ENCODE data around the gene HOXA11.

The HOXA11 gene

GRCh38 chr7:27164367-27165088, 20.5 kb downstream of the HOXA11 start:
- Mint-ChIP-seq H3K27me3 (peaks cover 89% of the 10 kb centered on the region), H3K4me1 (ENCODE audit: low read depth) (peaks cover 37% of the 10 kb centered on the region), H3K27ac (peak overlapping the region; percentile 59), H3K36me3 (ENCODE audit: low read depth) (no peaks in the 10 kb centered on the region), H3K9me3 (no peaks in the 10 kb centered on the region), H3K4me3 (peak overlapping the region; percentile 20)
- peak; percentile 53 for DNase-seq

- H3K27ac Mint-ChIP-seq: peak overlapping the region; percentile 3
- H3K4me3 Mint-ChIP-seq: no peak overlapping the region
- H3K36me3 Mint-ChIP-seq (ENCODE audit: low read depth): no peaks in the 10 kb centered on the region
- no peaks in the 10 kb centered on the region for H3K9me3 Mint-ChIP-seq
- peaks cover 37% of the 10 kb centered on the region for H3K4me1 Mint-ChIP-seq (ENCODE audit: low read depth)
- H3K27me3 Mint-ChIP-seq: peaks cover 89% of the 10 kb centered on the region
- DNase-seq: no peak
These were observed 21.0 kb downstream of the HOXA11 start for GRCh38 chr7:27164045-27164366.

GRCh38 chr7:27163288-27164044, 21.6 kb downstream of the HOXA11 start:
- H3K36me3 Mint-ChIP-seq (ENCODE audit: low read depth): no peaks in the 10 kb centered on the region
- H3K27me3 Mint-ChIP-seq: peaks cover 89% of the 10 kb centered on the region
- no peaks in the 10 kb centered on the region for H3K9me3 Mint-ChIP-seq
- no peak overlapping the region for H3K4me3 Mint-ChIP-seq
- peak; percentile 30 for DNase-seq
- no peak overlapping the region for H3K27ac Mint-ChIP-seq
- peaks cover 35% of the 10 kb centered on the region for H3K4me1 Mint-ChIP-seq (ENCODE audit: low read depth)

GRCh38 chr7:27162561-27163287, 22.3 kb downstream of the HOXA11 start:
- Mint-ChIP-seq H3K27me3 (peaks cover 89% of the 10 kb centered on the region), H3K27ac (no peak overlapping the region), H3K36me3 (ENCODE audit: low read depth) (no peaks in the 10 kb centered on the region), H3K4me1 (ENCODE audit: low read depth) (peaks cover 37% of the 10 kb centered on the region), H3K9me3 (no peaks in the 10 kb centered on the region), H3K4me3 (no peak overlapping the region)
- DNase-seq: no peak

- no peak overlapping the region for H3K4me3 Mint-ChIP-seq
These were observed 23.1 kb downstream of the HOXA11 start for GRCh38 chr7:27161721-27162560.

GRCh38 chr7:27161214-27161720, 23.8 kb downstream of the HOXA11 start:
- H3K4me3 Mint-ChIP-seq: peak overlapping the region; percentile 69
- no peaks in the 10 kb centered on the region for H3K36me3 Mint-ChIP-seq (ENCODE audit: low read depth)
- no peak overlapping the region for H3K27ac Mint-ChIP-seq
- no peaks in the 10 kb centered on the region for H3K9me3 Mint-ChIP-seq
- peaks cover 88% of the 10 kb centered on the region for H3K27me3 Mint-ChIP-seq
- peaks cover 38% of the 10 kb centered on the region for H3K4me1 Mint-ChIP-seq (ENCODE audit: low read depth)
- DNase-seq: no peak

More at GRCh38 chr7:27161721-27162560, 23.1 kb downstream of the HOXA11 start:
- Mint-ChIP-seq H3K4me1 (ENCODE audit: low read depth) (peaks cover 37% of the 10 kb centered on the region), H3K36me3 (ENCODE audit: low read depth) (no peaks in the 10 kb centered on the region), H3K27ac (no peak overlapping the region), H3K9me3 (no peaks in the 10 kb centered on the region), H3K27me3 (peaks cover 89% of the 10 kb centered on the region)
- peak; percentile 31 for DNase-seq

GRCh38 chr7:27160546-27161213, 24.4 kb downstream of the HOXA11 start:
- no peaks in the 10 kb centered on the region for H3K36me3 Mint-ChIP-seq (ENCODE audit: low read depth)
- H3K4me3 Mint-ChIP-seq: peak overlapping the region; percentile 69
- peaks cover 89% of the 10 kb centered on the region for H3K27me3 Mint-ChIP-seq
- DNase-seq: peak; percentile 92
- peaks cover 38% of the 10 kb centered on the region for H3K4me1 Mint-ChIP-seq (ENCODE audit: low read depth)
- no peaks in the 10 kb centered on the region for H3K9me3 Mint-ChIP-seq
- H3K27ac Mint-ChIP-seq: no peak overlapping the region

- H3K4me3 Mint-ChIP-seq: peak overlapping the region; percentile 56
- H3K27ac Mint-ChIP-seq: no peak overlapping the region
- DNase-seq: peak; percentile 60
- no peaks in the 10 kb centered on the region for H3K9me3 Mint-ChIP-seq
- H3K4me1 Mint-ChIP-seq (ENCODE audit: low read depth): peaks cover 40% of the 10 kb centered on the region
- peaks cover 90% of the 10 kb centered on the region for H3K27me3 Mint-ChIP-seq
- no peaks in the 10 kb centered on the region for H3K36me3 Mint-ChIP-seq (ENCODE audit: low read depth)
These were observed 24.9 kb downstream of the HOXA11 start for GRCh38 chr7:27160145-27160545.

- Mint-ChIP-seq H3K9me3 (no peaks in the 10 kb centered on the region), H3K4me1 (ENCODE audit: low read depth) (peaks cover 43% of the 10 kb centered on the region), H3K36me3 (ENCODE audit: low read depth) (no peaks in the 10 kb centered on the region), H3K4me3 (peak overlapping the region; percentile 15), H3K27me3 (peaks cover 92% of the 10 kb centered on the region), H3K27ac (no peak overlapping the region)
- peak; percentile 31 for DNase-seq
These were observed 25.5 kb downstream of the HOXA11 start for GRCh38 chr7:27159266-27160144.

GRCh38 chr7:27158436-27159265, 26.4 kb downstream of the HOXA11 start:
- Mint-ChIP-seq H3K4me1 (ENCODE audit: low read depth) (peaks cover 43% of the 10 kb centered on the region), H3K27ac (no peak overlapping the region), H3K9me3 (no peaks in the 10 kb centered on the region), H3K36me3 (ENCODE audit: low read depth) (no peaks in the 10 kb centered on the region), H3K27me3 (peaks cover 92% of the 10 kb centered on the region), H3K4me3 (no peak overlapping the region)
- DNase-seq: peak; percentile 39

- peak; percentile 35 for DNase-seq
- H3K36me3 Mint-ChIP-seq (ENCODE audit: low read depth): no peaks in the 10 kb centered on the region
- peaks cover 43% of the 10 kb centered on the region for H3K4me1 Mint-ChIP-seq (ENCODE audit: low read depth)
- peaks cover 92% of the 10 kb centered on the region for H3K27me3 Mint-ChIP-seq
- no peaks in the 10 kb centered on the region for H3K9me3 Mint-ChIP-seq
- H3K27ac Mint-ChIP-seq: peak overlapping the region; percentile 85
- H3K4me3 Mint-ChIP-seq: no peak overlapping the region
These were observed 27.2 kb downstream of the HOXA11 start for GRCh38 chr7:27157702-27158431.
